HepG2 (cell line): ENCODE data around the gene ESYT1. TPM values are rescaled to one million over a fixed set of nuclear protein-coding genes. Genes with fewer than 3 reads are reported as not detected.

Source experiments
- AKAP8 ChIP-seq: sonication (generic); formaldehyde crosslinking; IDR thresholded peaks from 2 replicates; pipeline ENCODE4 v1.5.1; 2020; ENCODE audit warnings: mild to moderate bottlenecking, missing genetic modification reagents
- CHD2 ChIP-seq: IDR thresholded peaks from 2 replicates; pipeline ENCODE4 v1.6.1; 2011; ENCODE audit warnings: low read depth, low read length, improper control_type of control experiment
- ELK4 ChIP-seq: sonication (generic); formaldehyde crosslinking; IDR thresholded peaks from 2 replicates; pipeline ENCODE4 v1.9.0; 2021; ENCODE audit warnings: missing genetic modification reagents, borderline replicate concordance
- ERF ChIP-seq: IDR thresholded peaks from 2 replicates; pipeline ENCODE4 v1.6.1; 2018; ENCODE audit warnings: missing biosample characterization, missing genetic modification reagents
- FOXC1 ChIP-seq: sonication (generic); formaldehyde crosslinking; IDR thresholded peaks from 2 replicates; pipeline ENCODE4 v1.8.0; 2022; ENCODE audit warnings: mild to moderate bottlenecking, missing genetic modification reagents, borderline replicate concordance
- FOXO1 ChIP-seq: sonication (generic); formaldehyde crosslinking; IDR thresholded peaks from 2 replicates; pipeline ENCODE4 v1.4.0; 2020; ENCODE audit warnings: missing genetic modification reagents
- HOXA5 ChIP-seq: sonication (generic); formaldehyde crosslinking; IDR thresholded peaks from 2 replicates; pipeline ENCODE4 v1.4.0; 2020; ENCODE audit warnings: missing genetic modification reagents
- JUNB ChIP-seq: sonication (generic); formaldehyde crosslinking; IDR thresholded peaks from 2 replicates; pipeline ENCODE4 v1.8.0; 2022; ENCODE audit warnings: missing genetic modification reagents, mild to moderate bottlenecking, borderline replicate concordance
- MZF1 ChIP-seq: sonication (generic); formaldehyde crosslinking; IDR thresholded peaks from 2 replicates; pipeline ENCODE4 v1.8.1; 2023; ENCODE audit warnings: mild to moderate bottlenecking, missing genetic modification reagents, borderline replicate concordance
- SOX13 ChIP-seq, 3 experiments: fragments of 450-650 bp in 1 of 3; sonication (generic) in 1 of 3; formaldehyde crosslinking in 1 of 3; IDR thresholded peaks in 2 of 3; conservative IDR thresholded peaks in 1 of 3; 2 replicates each; pipeline versions ENCODE4 v1.5.0 to v1.6.1; 2016 to 2020; ENCODE audit warnings: antibody characterized with exemption in 1 of 3, mild to moderate bottlenecking in 1 of 3, missing compliant biosample characterization in 1 of 3, missing genetic modification reagents in 1 of 3, moderate library complexity in 1 of 3
- SRSF1 ChIP-seq: fragments of 200-400 bp; formaldehyde crosslinking; optimal IDR thresholded peaks from 2 replicates; pipeline ENCODE3; 2017; ENCODE audit warnings: mild to moderate bottlenecking, low read depth, low read length, moderate library complexity
- TGIF2 ChIP-seq: IDR thresholded peaks from 2 replicates; pipeline ENCODE4 v1.6.1; 2016; ENCODE audit warnings: control low read depth, missing compliant biosample characterization
- UBTF ChIP-seq: sonication (generic); formaldehyde crosslinking; IDR thresholded peaks from 2 replicates; pipeline ENCODE4 v1.4.0; 2020; ENCODE audit warnings: mild to moderate bottlenecking, missing genetic modification reagents
- YEATS4 ChIP-seq: sonication (generic); formaldehyde crosslinking; IDR thresholded peaks from 2 replicates; pipeline ENCODE4 v1.4.0; 2020; ENCODE audit warnings: missing genetic modification reagents, borderline replicate concordance
- ZC3H13 ChIP-seq: sonication (generic); formaldehyde crosslinking; IDR thresholded peaks from 2 replicates; pipeline ENCODE4 v1.8.1; 2023; ENCODE audit warnings: mild to moderate bottlenecking, missing genetic modification reagents, moderate library complexity
- ZNF558 ChIP-seq: sonication (generic); formaldehyde crosslinking; IDR thresholded peaks from 2 replicates; pipeline ENCODE4 v1.9.0; 2022; ENCODE audit warnings: mild to moderate bottlenecking, missing genetic modification reagents, borderline replicate concordance
- ZNF660 ChIP-seq: sonication (generic); formaldehyde crosslinking; IDR thresholded peaks from 2 replicates; pipeline ENCODE4 v1.5.1; 2020; ENCODE audit warnings: mild to moderate bottlenecking, low read depth, missing genetic modification reagents, borderline replicate concordance
- ZNF768 ChIP-seq: sonication (generic); formaldehyde crosslinking; IDR thresholded peaks from 2 replicates; pipeline ENCODE4 v1.4.0; 2020; ENCODE audit warnings: missing genetic modification reagents
- ZNF792 ChIP-seq: IDR thresholded peaks from 2 replicates; pipeline ENCODE4 v1.6.1; 2016
- ZNF841 ChIP-seq: sonication (generic); formaldehyde crosslinking; IDR thresholded peaks from 2 replicates; pipeline ENCODE4 v1.8.1; 2023; ENCODE audit warnings: missing genetic modification reagents, borderline replicate concordance
- polyA plus RNA-seq, 8 experiments: library from polyadenylated mRNA; depleted of rRNA in 3 of 8; stranded (reverse) in 7 of 8; unstranded in 1 of 8; fragments of >200 nt; fragmentation: Illumina TruSeq in 4 of 8; extraction: Trizol in 4 of 8; gene quantifications; 2 replicates each; pipeline versions ENCODE4 v1.2.1 to v1.2.3, GENCODE V29; 2011 to 2016; ENCODE audit warnings: low read depth in 4 of 8, missing spikeins in 1 of 8, mixed read lengths in 1 of 8; ENCODE audit not compliant: insufficient read depth in 1 of 8
- total RNA-seq, 5 experiments: library from RNA; depleted of rRNA; stranded (reverse); fragments of >200 nt; fragmentation: Illumina TruSeq; extraction: Trizol; gene quantifications; 2 replicates each; pipeline ENCODE4 v1.2.3, GENCODE V29; 2016; ENCODE audit warnings: low read depth in 1 of 5
- TF ChIP-seq, protein P1 (sequence below): sonication (generic); formaldehyde crosslinking; IDR thresholded peaks from 2 replicates; pipeline ENCODE4 v1.4.0; 2020; ENCODE audit warnings: mild to moderate bottlenecking, missing genetic modification reagents
- TF ChIP-seq, protein P2 (sequence below): sonication (generic); formaldehyde crosslinking; IDR thresholded peaks from 2 replicates; pipeline ENCODE4 v1.8.0; 2023; ENCODE audit warnings: mild to moderate bottlenecking, missing genetic modification reagents
- TF ChIP-seq, protein P3 (sequence below): IDR thresholded peaks from 2 replicates; pipeline ENCODE4 v1.6.1; 2012; ENCODE audit warnings: low read depth, low read length, improper control_type of control experiment

Gene ESYT1
- total and polyA plus RNA-seq, 2 of the 13 experiments (the other 11 are each of a cell fraction or from before 2014, with no cell fraction given): 66.9 to 71.0 TPM

DNA sequence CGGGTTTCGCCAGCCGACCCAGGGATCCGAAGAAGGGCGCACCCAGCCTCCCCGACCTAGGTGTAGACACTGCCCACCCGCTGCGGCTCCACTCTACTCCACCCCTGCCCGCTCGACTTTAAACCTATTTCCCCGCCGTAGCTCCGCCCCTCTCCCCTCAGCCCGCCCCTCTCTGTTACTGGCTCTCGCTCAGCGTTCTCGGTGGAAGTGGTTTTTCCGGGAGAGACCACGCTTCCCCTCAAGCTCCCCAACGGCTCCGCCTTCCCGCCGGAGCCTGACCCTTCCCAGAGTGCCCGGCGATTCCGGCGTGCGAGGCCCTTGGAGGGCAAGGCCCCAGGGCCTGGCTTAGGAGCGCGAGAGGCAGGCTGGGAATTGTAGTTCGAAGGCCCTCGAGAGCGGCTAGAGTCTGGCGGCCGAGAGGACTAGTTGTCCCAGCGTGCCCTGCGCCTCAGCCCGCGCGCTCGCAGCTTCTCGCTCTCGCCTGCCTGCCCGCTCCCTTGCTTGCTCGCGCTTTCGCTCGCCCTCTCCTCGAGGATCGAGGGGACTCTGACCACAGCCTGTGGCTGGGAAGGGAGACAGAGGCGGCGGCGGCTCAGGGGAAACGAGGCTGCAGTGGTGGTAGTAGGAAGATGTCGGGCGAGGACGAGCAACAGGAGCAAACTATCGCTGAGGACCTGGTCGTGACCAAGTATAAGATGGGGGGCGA is 23.8 kb upstream of the ESYT1 start, which contains the start of gene PA2G4 (continued):
- TF ChIP-seq ELK4 (CRISPR knock-in tag): peak; percentile 61; the same call in 1 of the 2 replicates
- peak; percentile 92 for TF ChIP-seq SRSF1
- peak; percentile 76; the same call in 1 of the 2 replicates for TF ChIP-seq AKAP8 (CRISPR knock-in tag)
- peak; percentile 72 for TF ChIP-seq TGIF2
- 0 out of 2 replicates have a peak, but pooled peaks have one; percentile 62 for TF ChIP-seq ZNF841 (CRISPR knock-in tag)
- no peak for TF ChIP-seq FOXO1
- TF ChIP-seq ZNF558: peak; percentile 90; the same call in 1 of the 2 replicates
- TF ChIP-seq FOXC1 (CRISPR knock-in tag): peak; percentile 94
- TF ChIP-seq ERF (CRISPR knock-in tag): peak; percentile 90
- no peak for TF ChIP-seq ZNF768
- TF ChIP-seq SOX13 (IDR thresholded peaks at IDR 0.05): no peak
- TF ChIP-seq SOX13 (CRISPR knock-in tag; conservative IDR thresholded peaks at IDR 0.05 in 1 of 2, IDR thresholded peaks at IDR 0.05 in 1 of 2): peak in 1 of 2 experiments; percentile 44; a peak in 1 of 4 replicates
- TF ChIP-seq UBTF (CRISPR knock-in tag): peak; percentile 89
- no peak for TF ChIP-seq MZF1
- TF ChIP-seq, protein P1, sequence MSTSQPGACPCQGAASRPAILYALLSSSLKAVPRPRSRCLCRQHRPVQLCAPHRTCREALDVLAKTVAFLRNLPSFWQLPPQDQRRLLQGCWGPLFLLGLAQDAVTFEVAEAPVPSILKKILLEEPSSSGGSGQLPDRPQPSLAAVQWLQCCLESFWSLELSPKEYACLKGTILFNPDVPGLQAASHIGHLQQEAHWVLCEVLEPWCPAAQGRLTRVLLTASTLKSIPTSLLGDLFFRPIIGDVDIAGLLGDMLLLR (CRISPR knock-in tag): no peak
- peak; percentile 29; the same call in 1 of the 2 replicates for TF ChIP-seq JUNB
- TF ChIP-seq YEATS4 (CRISPR knock-in tag): peak; percentile 80
- peak; percentile 83 for TF ChIP-seq ZNF792
- peak; percentile 76 for TF ChIP-seq HOXA5 (CRISPR knock-in tag)
- TF ChIP-seq, protein P2, sequence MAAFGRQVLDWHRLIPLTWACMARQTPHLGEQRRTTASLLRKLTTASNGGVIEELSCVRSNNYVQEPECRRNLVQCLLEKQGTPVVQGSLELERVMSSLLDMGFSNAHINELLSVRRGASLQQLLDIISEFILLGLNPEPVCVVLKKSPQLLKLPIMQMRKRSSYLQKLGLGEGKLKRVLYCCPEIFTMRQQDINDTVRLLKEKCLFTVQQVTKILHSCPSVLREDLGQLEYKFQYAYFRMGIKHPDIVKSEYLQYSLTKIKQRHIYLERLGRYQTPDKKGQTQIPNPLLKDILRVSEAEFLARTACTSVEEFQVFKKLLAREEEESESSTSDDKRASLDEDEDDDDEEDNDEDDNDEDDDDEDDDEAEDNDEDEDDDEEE: peak; percentile 92
- TF ChIP-seq ZNF660 (CRISPR knock-in tag): no peak
- TF ChIP-seq, protein P3, sequence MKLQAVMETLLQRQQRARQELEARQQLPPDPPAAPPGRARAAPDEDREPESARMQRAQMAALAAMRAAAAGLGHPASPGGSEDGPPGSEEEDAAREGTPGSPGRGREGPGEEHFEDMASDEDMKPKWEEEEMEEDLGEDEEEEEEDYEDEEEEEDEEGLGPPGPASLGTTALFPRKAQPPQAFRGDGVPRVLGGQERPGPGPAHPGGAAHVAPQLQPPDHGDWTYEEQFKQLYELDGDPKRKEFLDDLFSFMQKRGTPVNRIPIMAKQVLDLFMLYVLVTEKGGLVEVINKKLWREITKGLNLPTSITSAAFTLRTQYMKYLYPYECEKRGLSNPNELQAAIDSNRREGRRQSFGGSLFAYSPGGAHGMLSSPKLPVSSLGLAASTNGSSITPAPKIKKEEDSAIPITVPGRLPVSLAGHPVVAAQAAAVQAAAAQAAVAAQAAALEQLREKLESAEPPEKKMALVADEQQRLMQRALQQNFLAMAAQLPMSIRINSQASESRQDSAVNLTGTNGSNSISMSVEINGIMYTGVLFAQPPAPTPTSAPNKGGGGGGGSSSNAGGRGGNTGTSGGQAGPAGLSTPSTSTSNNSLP: no peak
- TF ChIP-seq ZC3H13 (CRISPR knock-in tag): peak; percentile 98
- TF ChIP-seq CHD2: peak; percentile 87
